GM12878 (cell line): ENCODE results near the gene ADAMTS19. TPM values are rescaled to one million over a fixed set of nuclear protein-coding genes. Genes with fewer than 3 reads are reported as not detected.

Source experiments
- ATAC-seq: fragments of 200-7000 bp; cut with Tn5 transposase; 3 replicates; pipeline ENCODE4 v1.9.1; 2020; ENCODE audit warnings: mild to moderate bottlenecking, moderate library complexity
- BruUV-seq: library from RNA; stranded (reverse); fragments of 400-500 nt; replicated peaks from 2 replicates; lab custom pipeline; 2021; lab: Mats Ljungman, UMichigan
- CTCF ChIA-PET: fragments of 300-600 bp; sonication (Branson Sonifier 250); formaldehyde crosslinking; extraction: SDS; loops from one replicate; lab custom pipeline; 2021; ENCODE audit warnings: inconsistent platforms; lab: Yijun Ruan, JAX
- POLR2A ChIA-PET: fragments of 350-600 bp; formaldehyde crosslinking; extraction: SDS; loops from one replicate; lab custom pipeline; 2021; ENCODE audit warnings: inconsistent platforms; lab: Charles Lee
- RAD21 ChIA-PET: fragments of 300-600 bp; sonication (Branson Sonifier 250); formaldehyde crosslinking; loops from one replicate; lab custom pipeline; 2023; ENCODE audit warnings: antibody characterized with exemption; ENCODE audit not compliant: unreplicated experiment; lab: Charles Lee
- SMC1A ChIA-PET: fragments of 300-600 bp; sonication (Branson Sonifier 250); formaldehyde crosslinking; loops from one replicate; lab custom pipeline; 2023; ENCODE audit not compliant: unreplicated experiment, uncharacterized antibody; lab: Charles Lee
- DNase-seq: peaks from one replicate; pipeline ENCODE4 v3.0.0-alpha.2; 2011; ENCODE audit warnings: low read depth, low spot score
- FAIRE-seq: peaks from 3 replicates; lab custom pipeline; 2011; peaks lifted over from hg19 to GRCh38; lab: Jason Lieb, UNC
- H2AFZ ChIP-seq: 2 replicates; pipeline ENCODE4 v1.6.0; 2011; ENCODE audit warnings: low read depth, low read length, control low read depth; ENCODE audit not compliant: control insufficient read depth
- H3K27ac ChIP-seq: 2 replicates; pipeline ENCODE4 v1.5.1; 2011; ENCODE audit warnings: control low read depth; ENCODE audit not compliant: control insufficient read depth, insufficient read depth
- H3K27me3 ChIP-seq, 2 experiments: replicated peaks in 1 of 2; 2 replicates each; pipeline versions ENCODE4 v1.6.0 to v1.6.1; 2011; ENCODE audit warnings: low read length in 1 of 2; ENCODE audit not compliant: control insufficient read depth in 2 of 2, insufficient read depth in 2 of 2
- H3K36me3 ChIP-seq, 2 experiments: 2 replicates each; pipeline ENCODE4 v1.5.1; 2011; ENCODE audit warnings: low read length in 1 of 2; ENCODE audit not compliant: control insufficient read depth in 2 of 2, insufficient read depth in 2 of 2
- H3K4me1 ChIP-seq: 2 replicates; pipeline ENCODE4 v1.6.1; 2011; ENCODE audit warnings: mild to moderate bottlenecking, low read length, moderate library complexity, mixed read lengths; ENCODE audit not compliant: control insufficient read depth, insufficient read depth
- H3K4me2 ChIP-seq: 2 replicates; pipeline ENCODE4 v1.6.0; 2011; ENCODE audit warnings: control low read depth; ENCODE audit not compliant: control insufficient read depth, insufficient read depth
- H3K4me3 ChIP-seq: fragments of 200-600 bp; sonication (generic); 2 replicates; pipeline ENCODE4 v1.5.1; 2016
- H3K79me2 ChIP-seq: 2 replicates; pipeline ENCODE4 v1.6.0; 2011; ENCODE audit warnings: low read length; ENCODE audit not compliant: control insufficient read depth, insufficient read depth
- H3K9ac ChIP-seq: 2 replicates; pipeline ENCODE4 v1.8.0; 2011; ENCODE audit warnings: low read length, control low read depth, mixed read lengths; ENCODE audit not compliant: control insufficient read depth, insufficient read depth
- H3K9me3 ChIP-seq: replicated peaks from 3 replicates; pipeline ENCODE4 v1.5.1; 2011; ENCODE audit warnings: mild to moderate bottlenecking, low read length; ENCODE audit not compliant: control insufficient read depth, insufficient read depth
- H4K20me1 ChIP-seq: 2 replicates; pipeline ENCODE4 v1.6.0; 2011; ENCODE audit not compliant: control insufficient read depth, insufficient read depth
- CTCF ChIP-seq, 3 experiments: IDR thresholded peaks in 2 of 3; conservative IDR thresholded peaks in 1 of 3; 2 replicates each; pipeline ENCODE4 v1.5.1; 2011; ENCODE audit warnings: low read depth in 3 of 3, low read length in 3 of 3, mild to moderate bottlenecking in 3 of 3, control low read depth in 2 of 3, moderate library complexity in 2 of 3, inconsistent platforms in 1 of 3, mixed read lengths in 1 of 3; ENCODE audit not compliant: control insufficient read depth in 2 of 3, insufficient read depth in 1 of 3; ENCODE audit errors: extremely low read depth in 1 of 3
- HCFC1 ChIP-seq: fragments of 150-350 bp; IDR thresholded peaks from 2 replicates; pipeline ENCODE4 v1.6.1; 2014; ENCODE audit warnings: low read length
- SREBF1 ChIP-seq: IDR thresholded peaks from 2 replicates; pipeline ENCODE4 v1.6.1; 2012; ENCODE audit warnings: mild to moderate bottlenecking, low read length
- TCF12 ChIP-seq: IDR thresholded peaks from 2 replicates; pipeline ENCODE4 v1.6.1; 2011; ENCODE audit warnings: low read depth, mild to moderate bottlenecking, low read length
- ZBED1 ChIP-seq: IDR thresholded peaks from 2 replicates; pipeline ENCODE4 v1.6.1; 2016; ENCODE audit warnings: borderline replicate concordance
- ZZZ3 ChIP-seq: IDR thresholded peaks from 2 replicates; pipeline ENCODE4 v1.6.1; 2011; ENCODE audit warnings: low read depth; ENCODE audit not compliant: control insufficient read depth, insufficient read length
- WGBS: methylation state at CpG from one replicate; pipeline ENCODE4 v1.1.6; 2016; ENCODE audit warnings: low lambda C conversion rate; ENCODE audit not compliant: insufficient replicate concordance, insufficient coverage; ENCODE audit errors: missing lambda C conversion rate; 5-methylcytosine and 5-hydroxymethylcytosine counted together
- in situ Hi-C: fragments of 300-500 bp; cut with MboI; formaldehyde crosslinking; loops from 9 replicates; pipeline ENCODE4 v1.14.3; 2018; ENCODE audit warnings: mixed read lengths
- intact Hi-C: fragments of 100-400 bp; cut with micrococcal nuclease; formaldehyde crosslinking; loops from one replicate; pipeline ENCODE4 v1.14.2; 2022; ENCODE audit not compliant: unreplicated experiment
- polyA plus RNA-seq, 11 experiments: library from polyadenylated mRNA; depleted of rRNA in 4 of 11; unstranded in 6 of 11; stranded (reverse) in 5 of 11; fragments of >200 nt; fragmentation: Nextera tagmentation in 4 of 11; fragmentation: Illumina TruSeq in 1 of 11; extraction: Ambion mirVana in 4 of 11; extraction: Trizol in 1 of 11; gene quantifications; 1 replicate in 1 of 11; 2 replicates in 10 of 11; pipeline versions ENCODE4 v1.2.1 to v1.2.3, GENCODE V29; 2011 to 2016; ENCODE audit warnings: inconsistent platforms in 2 of 11, missing spikeins in 2 of 11, low read depth in 1 of 11
- total RNA-seq, 4 experiments: library from RNA; depleted of rRNA in 3 of 4; stranded (reverse); fragments of >200 nt in 3 of 4; fragmentation: Illumina TruSeq in 1 of 4; extraction: Trizol in 1 of 4; gene quantifications; 2 replicates each; pipeline versions ENCODE4 v1.2.1 to v1.2.3, GENCODE V29; 2013 to 2021

Gene ADAMTS19
- total and polyA plus RNA-seq, 10 of the 15 experiments (the other 5 are each of a cell fraction or from before 2014, with no cell fraction given): not detected

GRCh38 chr5:129541051-129541450 is 81.0 kb downstream of the ADAMTS19 start (continued):
- TF ChIP-seq TCF12 (no peak), SREBF1 (no peak), HCFC1 (no peak), ZZZ3 (no peak)

- no peaks in the 10 kb centered on the region for H4K20me1 ChIP-seq
- H3K9ac ChIP-seq: no peak overlapping the region
- POLR2A ChIA-PET: no interaction called here
- no peaks in the 10 kb centered on the region for H3K27me3 ChIP-seq
- H3K4me2 ChIP-seq: no peak overlapping the region
- H3K27ac ChIP-seq: no peak overlapping the region
- intact Hi-C loops: loop anchor here (5.0 kb wide), 1 partner anchor 226 kb away; no protein-coding TSS in a partner anchor
- no peaks in the 10 kb centered on the region for H3K9me3 ChIP-seq
- no peak for FAIRE-seq
- BruUV-seq: no TSS peak
- H3K79me2 ChIP-seq: no peaks in the 10 kb centered on the region
- SMC1A ChIA-PET: no interaction called here
- H2AFZ ChIP-seq: no peak overlapping the region
- CTCF ChIA-PET: no interaction called here
- 11% methylated on average over 4 of the region's 4 CpGs for WGBS
- H3K4me3 ChIP-seq: no peak overlapping the region
- peak in 1 of 3 experiments; percentile 8; a peak in 2 of 6 replicates for TF ChIP-seq CTCF (IDR thresholded peaks at IDR 0.05 in 2 of 3, conservative IDR thresholded peaks at IDR 0.05 in 1 of 3; ENCODE audit: control insufficient read depth in 2 of 3, extremely low read depth in 1 of 3, insufficient read depth in 1 of 3, low read depth in 3 of 3, low read length in 3 of 3)
- TF ChIP-seq ZBED1: no peak
- peak; percentile 76 for ATAC-seq
- no peaks in the 10 kb centered on the region for H3K36me3 ChIP-seq
- DNase-seq: no peak
- in situ Hi-C loops: no loop called here
- RAD21 ChIA-PET: no interaction called here
- no peaks in the 10 kb centered on the region for H3K4me1 ChIP-seq
These were observed 81.7 kb downstream of the ADAMTS19 start for GRCh38 chr5:129541648-129542251.
